ENCODE results near the gene ZNF618.

DNA sequence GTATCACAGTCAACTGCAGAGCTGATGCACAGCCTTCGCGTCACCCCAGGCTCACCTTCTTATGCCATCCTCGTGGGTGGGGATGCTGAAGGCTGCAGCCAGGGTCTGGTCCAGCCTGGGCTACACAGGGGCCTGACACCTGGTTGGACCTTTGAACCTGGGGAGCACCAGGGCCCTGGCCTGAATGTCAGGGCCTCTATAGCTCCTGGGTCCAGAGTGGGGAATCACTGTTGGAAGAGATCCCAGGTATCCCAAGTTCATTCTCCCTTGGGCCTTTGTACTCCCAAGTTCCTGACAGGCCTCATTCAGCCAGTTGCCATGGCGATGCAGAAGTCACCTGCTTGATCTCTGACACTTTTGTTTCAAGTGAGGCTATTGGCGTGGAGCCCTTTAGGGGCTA lies 43.8 kb downstream of the ZNF618 start:
- TF ChIP-seq, protein P1, sequence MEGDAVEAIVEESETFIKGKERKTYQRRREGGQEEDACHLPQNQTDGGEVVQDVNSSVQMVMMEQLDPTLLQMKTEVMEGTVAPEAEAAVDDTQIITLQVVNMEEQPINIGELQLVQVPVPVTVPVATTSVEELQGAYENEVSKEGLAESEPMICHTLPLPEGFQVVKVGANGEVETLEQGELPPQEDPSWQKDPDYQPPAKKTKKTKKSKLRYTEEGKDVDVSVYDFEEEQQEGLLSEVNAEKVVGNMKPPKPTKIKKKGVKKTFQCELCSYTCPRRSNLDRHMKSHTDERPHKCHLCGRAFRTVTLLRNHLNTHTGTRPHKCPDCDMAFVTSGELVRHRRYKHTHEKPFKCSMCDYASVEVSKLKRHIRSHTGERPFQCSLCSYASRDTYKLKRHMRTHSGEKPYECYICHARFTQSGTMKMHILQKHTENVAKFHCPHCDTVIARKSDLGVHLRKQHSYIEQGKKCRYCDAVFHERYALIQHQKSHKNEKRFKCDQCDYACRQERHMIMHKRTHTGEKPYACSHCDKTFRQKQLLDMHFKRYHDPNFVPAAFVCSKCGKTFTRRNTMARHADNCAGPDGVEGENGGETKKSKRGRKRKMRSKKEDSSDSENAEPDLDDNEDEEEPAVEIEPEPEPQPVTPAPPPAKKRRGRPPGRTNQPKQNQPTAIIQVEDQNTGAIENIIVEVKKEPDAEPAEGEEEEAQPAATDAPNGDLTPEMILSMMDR (conservative IDR thresholded peaks at IDR 0.05; ENCODE audit: low read depth, low read length), result no peak
- TF ChIP-seq EZH2 (IDR thresholded peaks at IDR 0.05; ENCODE audit: borderline replicate concordance, low read depth, low read length, poor library complexity, severe bottlenecking), result no peak

All from A673 (cell line).